H1 (cell line): ENCODE data around the gene PORCN. TPM values are rescaled to one million over a fixed set of nuclear protein-coding genes. Genes with fewer than 3 reads are reported as not detected.

Experiments used
- CTCF ChIA-PET: fragments of 300-600 bp; sonication (Branson Sonifier 250); formaldehyde crosslinking; loops from one replicate; lab custom pipeline; 2021; ENCODE audit not compliant: partially characterized antibody; lab: Charles Lee
- POLR2A ChIA-PET: fragments of 300-600 bp; sonication (Branson Sonifier 250); formaldehyde crosslinking; loops from one replicate; lab custom pipeline; 2021; ENCODE audit warnings: inconsistent platforms; ENCODE audit not compliant: partially characterized antibody; lab: Charles Lee
- DNase-seq, 2 experiments: peaks; one replicate each; pipeline versions ENCODE4 v3.0.0 to v3.0.0-alpha.2; 2010 to 2022; ENCODE audit warnings: low spot score in 2 of 2, low read depth in 1 of 2, mixed read lengths in 1 of 2
- FAIRE-seq: peaks from 2 replicates; lab custom pipeline; 2011; peaks lifted over from hg19 to GRCh38; lab: Jason Lieb, UNC
- H2AFZ ChIP-seq: 2 replicates; pipeline ENCODE4 v1.8.1; 2012; ENCODE audit warnings: low read length, inconsistent platforms
- H2AK5ac ChIP-seq: 2 replicates; pipeline ENCODE4 v1.6.1; 2013; ENCODE audit warnings: low read depth, low read length
- H2BK120ac ChIP-seq: replicated peaks from 2 replicates; pipeline ENCODE3; 2013; ENCODE audit warnings: low read depth, low read length, inconsistent platforms
- H2BK12ac ChIP-seq: 2 replicates; pipeline ENCODE4 v1.6.1; 2013; ENCODE audit warnings: low read depth, low read length
- H2BK15ac ChIP-seq: 2 replicates; pipeline ENCODE4 v1.6.1; 2013; ENCODE audit warnings: low read length
- H2BK20ac ChIP-seq: 2 replicates; pipeline ENCODE4 v1.6.1; 2013; ENCODE audit warnings: low read length
- H2BK5ac ChIP-seq: 2 replicates; pipeline ENCODE4 v1.6.1; 2013; ENCODE audit warnings: low read depth, low read length
- H3K14ac ChIP-seq: 2 replicates; pipeline ENCODE4 v1.6.1; 2013; ENCODE audit warnings: inconsistent platforms; ENCODE audit not compliant: insufficient read length
- H3K18ac ChIP-seq: 2 replicates; pipeline ENCODE4 v1.6.1; 2013; ENCODE audit warnings: low read length; ENCODE audit errors: extremely low read depth
- H3K23ac ChIP-seq: 2 replicates; pipeline ENCODE4 v1.6.1; 2013; ENCODE audit warnings: inconsistent platforms; ENCODE audit not compliant: insufficient read length
- H3K23me2 ChIP-seq: 2 replicates; pipeline ENCODE4 v1.6.1; 2013; ENCODE audit warnings: low read depth, low read length
- H3K27ac ChIP-seq: 2 replicates; pipeline ENCODE4 v1.6.1; 2011; ENCODE audit warnings: low read depth, low read length, inconsistent platforms
- H3K27me3 ChIP-seq, 4 experiments: replicated peaks in 1 of 4; 1 replicate in 1 of 4; 2 replicates in 3 of 4; pipeline versions ENCODE4 v1.6.1 to v1.8.1; 2011 to 2013; ENCODE audit warnings: low read length in 3 of 4, mild to moderate bottlenecking in 3 of 4, inconsistent platforms in 2 of 4, mixed read lengths in 2 of 4, moderate library complexity in 1 of 4; ENCODE audit not compliant: control insufficient read depth in 3 of 4, insufficient read depth in 3 of 4; ENCODE audit errors: extremely low read depth in 1 of 4
- H3K36me3 ChIP-seq, 4 experiments: 2 replicates each; pipeline versions ENCODE4 v1.6.1 to v1.8.1; 2011 to 2013; ENCODE audit warnings: mild to moderate bottlenecking in 4 of 4, low read length in 3 of 4, moderate library complexity in 2 of 4, control low read depth in 1 of 4, inconsistent platforms in 1 of 4; ENCODE audit not compliant: insufficient read depth in 4 of 4, control insufficient read depth in 2 of 4
- H3K4ac ChIP-seq: replicated peaks from 2 replicates; pipeline ENCODE3; 2013; ENCODE audit warnings: low read length, low read depth, mixed read lengths, inconsistent platforms; ENCODE audit not compliant: insufficient read length
- H3K4me1 ChIP-seq, 4 experiments: replicated peaks in 1 of 4; 1 replicate in 1 of 4; 2 replicates in 3 of 4; pipeline versions ENCODE4 v1.6.1 to v1.8.1; 2011 to 2013; ENCODE audit warnings: low read length in 3 of 4, inconsistent platforms in 2 of 4, mixed read lengths in 1 of 4; ENCODE audit not compliant: insufficient read depth in 4 of 4, control insufficient read depth in 3 of 4
- H3K4me2 ChIP-seq, 2 experiments: 2 replicates each; pipeline versions ENCODE4 v1.6.1 to v1.8.1; 2011 to 2013; ENCODE audit warnings: low read depth in 2 of 2, low read length in 2 of 2, control low read depth in 1 of 2, inconsistent platforms in 1 of 2, mild to moderate bottlenecking in 1 of 2; ENCODE audit not compliant: insufficient read depth in 1 of 2
- H3K4me3 ChIP-seq, 4 experiments: fragments of 200-600, 300-600 bp in 1 of 4; sonication (generic), shearing (Covaris generic), sonication (Bioruptor Twin) in 1 of 4; 2 replicates each; pipeline versions ENCODE4 v1.5.1 to v1.8.1; 2011 to 2016; ENCODE audit warnings: low read length in 4 of 4, low read depth in 3 of 4, control low read depth in 2 of 4, inconsistent platforms in 2 of 4, mild to moderate bottlenecking in 2 of 4, mixed read lengths in 1 of 4, moderate library complexity in 1 of 4; ENCODE audit not compliant: insufficient read depth in 2 of 4; ENCODE audit errors: extremely low read depth in 1 of 4
- H3K56ac ChIP-seq: replicated peaks from 2 replicates; pipeline ENCODE3; 2013; ENCODE audit warnings: low read depth, mild to moderate bottlenecking, mixed read lengths, low read length, inconsistent platforms; ENCODE audit not compliant: insufficient read length
- H3K79me1 ChIP-seq: 2 replicates; pipeline ENCODE4 v1.6.1; 2013; ENCODE audit warnings: low read depth, low read length, control low read depth
- H3K79me2 ChIP-seq, 2 experiments: 2 replicates each; pipeline versions ENCODE4 v1.6.1 to v1.8.1; 2012 to 2013; ENCODE audit warnings: low read length in 2 of 2, mild to moderate bottlenecking in 2 of 2, inconsistent platforms in 1 of 2; ENCODE audit not compliant: insufficient read depth in 2 of 2, control insufficient read depth in 1 of 2
- H3K9ac ChIP-seq, 4 experiments: replicated peaks in 1 of 4; 1 replicate in 1 of 4; 2 replicates in 3 of 4; pipeline versions ENCODE4 v1.6.1 to v1.8.1; 2011 to 2013; ENCODE audit warnings: low read depth in 3 of 4, low read length in 3 of 4, control low read depth in 2 of 4, mild to moderate bottlenecking in 2 of 4, moderate library complexity in 2 of 4, inconsistent platforms in 1 of 4; ENCODE audit errors: extremely low read depth in 1 of 4
- H3K9me3 ChIP-seq, 2 experiments: 2 replicates each; pipeline versions ENCODE4 v1.6.1 to v1.8.1; 2012 to 2013; ENCODE audit warnings: mild to moderate bottlenecking in 2 of 2, moderate library complexity in 2 of 2, control low read depth in 1 of 2, inconsistent platforms in 1 of 2, low read depth in 1 of 2, low read length in 1 of 2, mixed read lengths in 1 of 2; ENCODE audit not compliant: insufficient read depth in 2 of 2
- H4K20me1 ChIP-seq, 2 experiments: replicated peaks in 1 of 2; 2 replicates each; pipeline versions ENCODE3 to v1.8.1; 2011 to 2013; ENCODE audit warnings: inconsistent platforms in 2 of 2, low read length in 2 of 2, mild to moderate bottlenecking in 1 of 2; ENCODE audit not compliant: insufficient read depth in 2 of 2, control insufficient read depth in 1 of 2
- H4K5ac ChIP-seq: 2 replicates; pipeline ENCODE4 v1.6.1; 2013; ENCODE audit warnings: low read length, low read depth, mixed read lengths, inconsistent platforms; ENCODE audit not compliant: insufficient read length
- H4K8ac ChIP-seq: 2 replicates; pipeline ENCODE4 v1.8.0; 2013; ENCODE audit warnings: mild to moderate bottlenecking, moderate library complexity, low read length, inconsistent platforms; ENCODE audit not compliant: insufficient read depth; ENCODE audit errors: extremely low read depth
- H4K91ac ChIP-seq: replicated peaks from 2 replicates; pipeline ENCODE3; 2013; ENCODE audit warnings: low read length, mixed read lengths, inconsistent platforms; ENCODE audit not compliant: insufficient read length
- CHD2 ChIP-seq: IDR thresholded peaks from 2 replicates; pipeline ENCODE4 v1.6.1; 2012; ENCODE audit warnings: low read length, improper control_type of control experiment
- FOSL1 ChIP-seq: IDR thresholded peaks from 2 replicates; pipeline ENCODE4 v1.6.1; 2011; ENCODE audit warnings: mild to moderate bottlenecking, low read depth, low read length, moderate library complexity; ENCODE audit not compliant: insufficient read depth
- KDM4A ChIP-seq: IDR thresholded peaks from one replicate; pipeline ENCODE4 v1.7.1; 2012; ENCODE audit warnings: low read depth, mild to moderate bottlenecking, moderate library complexity, low read length, inconsistent platforms; ENCODE audit not compliant: severe bottlenecking
- NANOG ChIP-seq: IDR thresholded peaks from 2 replicates; pipeline ENCODE4 v1.6.1; 2011; ENCODE audit warnings: low read length, low read depth, mild to moderate bottlenecking, inconsistent platforms; ENCODE audit not compliant: insufficient read depth, poor library complexity, severe bottlenecking
- PHF8 ChIP-seq: fragments of 200-600 bp; sonication (generic); conservative IDR thresholded peaks from 2 replicates; pipeline ENCODE4 v1.7.1; 2012; ENCODE audit warnings: low read depth, mild to moderate bottlenecking, inconsistent platforms, low read length, moderate library complexity
- SIN3A ChIP-seq, 2 experiments: IDR thresholded peaks in 1 of 2; conservative IDR thresholded peaks in 1 of 2; 2 replicates each; pipeline ENCODE4 v1.6.1; 2011 to 2012; ENCODE audit warnings: low read length in 2 of 2, improper control_type of control experiment in 1 of 2, low read depth in 1 of 2, mild to moderate bottlenecking in 1 of 2
- SIRT6 ChIP-seq: IDR thresholded peaks from one replicate; pipeline ENCODE4 v1.7.1; 2012; ENCODE audit warnings: low read length, inconsistent platforms
- ZNF274 ChIP-seq: IDR thresholded peaks from 2 replicates; pipeline ENCODE4 v1.7.0; 2012; ENCODE audit warnings: low read length, borderline replicate concordance; ENCODE audit errors: extremely low read depth
- WGBS, 2 experiments: shearing (Covaris generic) in 1 of 2; methylation state at CpG; one replicate each; pipeline versions ENCODE4 v1.1.6 to v1.1.7; 2013 to 2015; ENCODE audit warnings: low lambda C conversion rate in 2 of 2, mixed read lengths in 2 of 2, inconsistent platforms in 1 of 2, low coverage in 1 of 2, missing lambda C conversion rate in 1 of 2; ENCODE audit not compliant: insufficient replicate concordance in 2 of 2, insufficient coverage in 1 of 2, insufficient read length in 1 of 2; ENCODE audit errors: extremely low coverage in 1 of 2, missing lambda C conversion rate in 1 of 2; 5-methylcytosine and 5-hydroxymethylcytosine counted together
- polyA plus RNA-seq, 7 experiments: library from polyadenylated mRNA; depleted of rRNA in 3 of 7; stranded (reverse) in 5 of 7; unstranded in 2 of 7; fragments of >200 nt in 5 of 7; fragments of 200-250 nt in 2 of 7; gene quantifications; 1 replicate in 5 of 7; 2 replicates in 1 of 7; 4 replicates in 1 of 7; pipeline versions ENCODE4 v1.2.1 to v1.2.3, GENCODE V29; 2011 to 2013; ENCODE audit warnings: missing spikeins in 2 of 7, mixed read lengths in 2 of 7
- total RNA-seq: library from RNA; stranded (reverse); fragmentation: NEBNext Ultra II Directional; extraction: Animal tissue kit (Norgen Biotek cat#: 25700); gene quantifications from 2 replicates; pipeline ENCODE4 v1.2.1, GENCODE V29; 2021

PORCN gene
- total and polyA plus RNA-seq, 2 of the 8 experiments (the other 6 are each of a cell fraction or from before 2014, with no cell fraction given): 14.6 to 34.1 TPM

- WGBS, 2 experiments: 83% methylated on average over 2 of the region's 7 CpGs; no CpG with 5 or more reads in 1 of the 2 experiments
- no peak for FAIRE-seq
- H4K8ac ChIP-seq: no peak overlapping the region
- no peaks in the 10 kb centered on the region for H3K23me2 ChIP-seq
- H2BK5ac ChIP-seq: no peak overlapping the region
- H3K18ac ChIP-seq: no peak overlapping the region
- no peaks in the 10 kb centered on the region for H3K27me3 ChIP-seq
- H3K4me3 ChIP-seq: no peak overlapping the region
- H4K5ac ChIP-seq: no peak overlapping the region
- no peak overlapping the region for H2BK15ac ChIP-seq
- H3K36me3 ChIP-seq: peaks cover 0 to 21% (median 7%) of the 10 kb centered on the region in 4 experiments; a peak in 5 of 8 replicates
- H3K4me2 ChIP-seq: no peak overlapping the region
- H3K27ac ChIP-seq: no peak overlapping the region
- CTCF ChIA-PET: interaction anchor here (0.7 kb wide), 1 partner anchor 11 kb away, joined by 3 read pairs; no protein-coding TSS in a partner anchor
- no peak overlapping the region for H3K9ac ChIP-seq
- no peaks in the 10 kb centered on the region for H3K9me3 ChIP-seq
- no peak overlapping the region for H2AK5ac ChIP-seq
- no peak overlapping the region for H3K56ac ChIP-seq
- H3K4me1 ChIP-seq: no peaks in the 10 kb centered on the region
- no peaks in the 10 kb centered on the region for H3K79me1 ChIP-seq
- H4K91ac ChIP-seq: no peak overlapping the region
- no peak overlapping the region for H2BK12ac ChIP-seq
- peaks cover 0 to 3% of the 10 kb centered on the region in 2 experiments; a peak in 2 of 4 replicates for H3K79me2 ChIP-seq
- H2AFZ ChIP-seq: no peak overlapping the region
- H2BK20ac ChIP-seq: no peak overlapping the region
- H2BK120ac ChIP-seq: no peak overlapping the region
- no peak overlapping the region for H3K4ac ChIP-seq
- no peak overlapping the region for H3K23ac ChIP-seq
- POLR2A ChIA-PET: interaction anchor here (0.6 kb wide), 1 partner anchor 351 kb away, joined by 3 read pairs; no protein-coding TSS in a partner anchor
- H4K20me1 ChIP-seq: peaks cover 0 to 4% of the 10 kb centered on the region in 2 experiments
- H3K14ac ChIP-seq: no peak overlapping the region
- no peak for DNase-seq
- no peak for TF ChIP-seq SIRT6
- TF ChIP-seq SIN3A (conservative IDR thresholded peaks at IDR 0.05 in 1 of 2, IDR thresholded peaks at IDR 0.05 in 1 of 2; ENCODE audit: low read depth in 1 of 2, low read length in 2 of 2): no peak
- no peak for TF ChIP-seq PHF8
- TF ChIP-seq ZNF274: no peak
- TF ChIP-seq FOSL1: no peak
- TF ChIP-seq CHD2: no peak
- TF ChIP-seq NANOG: no peak
- no peak for TF ChIP-seq KDM4A
Measured at GRCh38 chrX:48482526-48482925, 26.3 kb upstream of the PORCN start.
